NCI-H2029 (cell line): ENCODE measurements around the gene CLDND2.
"Not testable (repeated sequence)": the region's sequence is repeated elsewhere in the genome, so short reads cannot be mapped to it uniquely, and the experiment has no call there.

Source experiments
- DNase-seq: peaks from one replicate; lab custom pipeline; 2025; lab: John Stamatoyannopoulos, UW

Gene CLDND2, protein sequence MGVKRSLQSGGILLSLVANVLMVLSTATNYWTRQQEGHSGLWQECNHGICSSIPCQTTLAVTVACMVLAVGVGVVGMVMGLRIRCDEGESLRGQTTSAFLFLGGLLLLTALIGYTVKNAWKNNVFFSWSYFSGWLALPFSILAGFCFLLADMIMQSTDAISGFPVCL

DNA sequence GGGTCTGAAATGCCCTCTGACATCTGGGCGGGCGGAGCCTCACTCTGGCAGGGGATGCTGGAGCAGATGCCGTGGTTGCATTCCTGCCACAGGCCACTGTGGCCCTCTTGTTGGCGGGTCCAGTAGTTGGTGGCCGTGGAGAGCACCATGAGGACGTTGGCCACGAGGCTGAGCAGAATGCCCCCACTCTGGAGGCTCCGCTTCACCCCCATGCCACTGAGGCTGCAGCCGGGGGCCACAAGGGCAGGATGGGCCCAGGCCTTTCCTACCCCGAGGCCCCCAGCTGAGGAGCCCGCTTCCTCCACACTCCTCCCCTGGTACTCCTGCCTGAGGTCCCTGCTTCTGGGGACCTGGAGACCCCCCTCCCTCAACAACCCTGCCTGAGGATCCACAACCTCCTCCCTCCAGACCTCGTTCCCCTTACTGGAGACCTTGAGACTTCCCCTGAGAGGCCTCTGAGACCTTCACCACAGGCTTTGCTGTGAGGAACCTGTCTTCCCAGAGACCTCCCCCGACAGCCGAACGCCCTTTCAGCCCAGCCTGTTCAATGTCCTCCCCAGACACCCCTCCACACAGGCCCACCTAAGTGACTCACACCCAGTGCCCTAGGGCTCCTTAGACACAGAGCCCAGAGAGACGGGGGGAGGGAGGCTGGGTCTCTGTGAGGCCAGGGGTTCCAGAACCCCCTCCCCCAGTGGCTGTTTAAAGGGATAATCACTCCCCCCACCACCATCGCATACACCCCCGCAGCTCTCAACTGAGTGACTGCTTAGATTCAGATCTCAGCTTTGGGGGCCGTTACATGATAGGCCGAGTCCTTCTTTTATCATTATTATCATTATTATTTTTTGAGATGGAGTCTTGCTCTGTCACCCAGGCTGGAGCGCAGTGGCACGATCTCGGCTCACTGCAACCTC lies at the start of gene CLDND2:
TSS of gene CLDND2 (minus strand) at position 638 of the 917 bp plus-strand sequence. CDS start at position 212, 426 bp downstream.
- DNase-seq: no peak

DNA sequence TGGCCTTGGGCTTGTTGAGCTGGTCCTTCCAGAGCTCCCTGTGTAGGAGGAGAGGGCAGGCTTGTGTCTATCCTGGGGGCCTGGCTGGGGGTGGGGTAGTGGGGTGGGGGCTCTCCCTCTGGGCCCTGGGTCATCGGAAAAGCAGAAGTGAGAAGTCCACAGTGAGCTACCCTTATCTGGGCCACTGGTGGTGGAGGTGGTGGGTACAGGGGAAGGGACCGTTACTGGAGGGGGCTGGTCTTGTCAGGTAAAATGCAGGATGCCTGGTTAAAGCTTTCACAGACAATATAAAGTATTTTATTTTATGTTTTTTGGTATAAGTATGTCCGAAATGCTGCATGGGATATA lies 49.0 kb upstream of the CLDND2 start:
- DNase-seq: no peak

DNA sequence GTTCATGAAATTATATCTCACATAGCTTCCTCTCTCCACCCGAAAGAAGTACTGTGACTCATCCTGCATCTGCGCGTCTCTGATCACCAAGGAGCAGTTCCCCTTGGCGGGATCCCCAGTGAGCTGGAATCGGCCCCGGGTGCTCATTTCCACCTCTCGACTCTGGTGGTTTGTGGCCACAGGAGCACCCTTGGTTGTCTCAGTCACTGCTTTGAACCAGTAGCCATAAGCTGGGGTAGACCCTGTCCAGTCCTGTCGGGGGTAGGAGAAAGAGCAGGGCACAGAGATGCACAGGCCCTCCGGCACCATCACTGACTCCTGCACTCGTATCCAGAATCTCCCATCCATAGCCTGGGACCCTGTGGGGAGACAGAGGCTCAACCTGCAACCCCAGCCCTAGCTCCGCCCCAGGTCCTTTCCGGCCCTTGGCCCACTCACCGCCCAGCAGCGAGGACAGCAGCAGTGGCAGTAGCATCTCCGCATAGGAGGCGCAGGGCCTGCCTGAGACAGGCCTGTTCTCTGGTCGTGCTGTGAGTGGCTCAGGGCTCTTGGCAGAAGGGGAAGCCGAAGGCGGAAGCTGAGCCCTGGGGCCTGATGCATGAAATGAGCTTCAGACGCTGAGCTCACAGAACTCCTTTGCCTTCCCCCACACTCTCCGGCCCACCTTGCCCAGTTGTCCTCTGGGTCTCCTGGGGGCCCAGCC lies 48.5 kb upstream of the CLDND2 start, which contains the start of gene SIGLEC10:
TSS of gene SIGLEC10 (minus strand) at position 536 of the 703 bp plus-strand sequence. CDS start at position 475, 61 bp downstream.
- no peak for DNase-seq

DNA sequence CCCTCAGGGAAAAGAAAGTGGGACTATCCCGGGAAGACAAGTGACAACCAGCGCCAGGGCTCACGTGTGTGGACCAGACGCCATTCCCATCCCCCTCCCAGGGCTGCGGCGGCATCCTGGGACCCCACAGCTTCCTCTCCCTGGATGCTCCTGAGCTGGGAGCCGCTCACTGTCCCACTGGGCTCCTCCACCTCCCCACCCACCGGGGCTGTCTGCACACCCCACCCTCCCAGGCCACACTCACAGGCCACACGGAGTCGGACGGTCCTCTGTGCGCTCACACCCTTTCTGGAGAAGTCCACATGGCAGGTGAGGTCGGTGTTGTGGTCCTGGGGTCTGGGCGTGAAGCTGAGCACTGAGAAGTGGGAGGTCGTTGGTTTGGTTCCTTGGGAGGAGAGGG lies 47.6 kb upstream of the CLDND2 start:
- DNase-seq: not testable (repeated sequence)

DNA sequence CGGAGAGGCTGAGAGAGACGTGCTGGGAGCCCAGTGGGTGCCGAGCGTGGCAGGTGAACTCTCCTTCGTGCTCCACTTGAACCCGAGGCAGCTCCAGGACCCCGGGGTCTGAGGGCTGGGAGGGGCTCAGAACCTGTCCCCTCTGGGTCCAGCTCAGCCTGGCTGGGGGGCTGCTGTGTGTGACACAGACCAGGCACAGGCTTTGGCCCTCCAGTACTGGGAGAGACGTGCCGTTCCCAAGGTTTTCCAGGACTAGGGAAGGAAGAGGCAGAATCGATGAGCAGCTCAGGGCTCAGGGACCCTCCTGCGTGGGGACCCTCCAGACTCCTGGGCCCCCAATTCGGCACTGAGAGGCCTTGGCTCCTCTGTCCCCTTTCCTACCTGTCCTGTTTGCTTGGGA lies 46.4 kb upstream of the CLDND2 start:
- DNase-seq: no peak

DNA sequence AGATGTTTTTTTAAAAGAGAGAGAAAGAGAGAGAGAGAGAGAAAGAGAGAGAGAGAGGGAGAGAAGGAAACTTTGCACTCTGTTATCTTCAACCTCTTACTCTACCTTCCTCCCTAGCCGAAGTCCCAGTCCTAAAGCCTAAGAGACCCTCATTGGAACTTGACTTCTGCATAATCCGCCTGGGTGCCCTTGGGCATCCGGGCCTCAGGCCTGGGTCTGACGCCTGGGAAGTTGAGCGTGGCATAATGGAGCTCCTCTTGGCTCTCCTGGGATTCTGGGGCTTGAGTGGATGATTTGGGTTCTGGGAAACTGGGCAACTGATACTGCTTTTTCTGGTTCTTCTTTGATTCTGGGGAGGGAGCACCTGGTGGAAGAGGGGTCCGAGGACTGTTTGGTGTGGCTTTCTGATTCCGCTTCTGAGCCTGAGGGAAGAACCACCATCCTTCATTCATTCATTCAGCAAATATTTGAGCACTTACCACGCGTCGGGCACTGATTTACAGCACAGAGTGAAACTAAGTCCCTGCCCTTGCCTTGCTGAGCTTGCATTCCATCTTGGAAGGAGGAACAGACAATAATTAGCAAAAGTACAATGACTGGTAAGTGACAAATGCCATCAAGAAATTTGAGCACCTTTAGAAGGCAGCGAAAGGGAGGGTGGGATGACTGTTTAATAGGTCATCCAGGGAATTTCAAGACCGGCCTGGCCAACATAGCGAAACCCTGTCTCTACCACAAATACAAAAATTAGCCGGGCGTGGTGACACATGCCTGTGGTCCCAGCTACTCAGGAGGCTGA lies 42.3 kb upstream of the CLDND2 start:
- no peak for DNase-seq

DNA sequence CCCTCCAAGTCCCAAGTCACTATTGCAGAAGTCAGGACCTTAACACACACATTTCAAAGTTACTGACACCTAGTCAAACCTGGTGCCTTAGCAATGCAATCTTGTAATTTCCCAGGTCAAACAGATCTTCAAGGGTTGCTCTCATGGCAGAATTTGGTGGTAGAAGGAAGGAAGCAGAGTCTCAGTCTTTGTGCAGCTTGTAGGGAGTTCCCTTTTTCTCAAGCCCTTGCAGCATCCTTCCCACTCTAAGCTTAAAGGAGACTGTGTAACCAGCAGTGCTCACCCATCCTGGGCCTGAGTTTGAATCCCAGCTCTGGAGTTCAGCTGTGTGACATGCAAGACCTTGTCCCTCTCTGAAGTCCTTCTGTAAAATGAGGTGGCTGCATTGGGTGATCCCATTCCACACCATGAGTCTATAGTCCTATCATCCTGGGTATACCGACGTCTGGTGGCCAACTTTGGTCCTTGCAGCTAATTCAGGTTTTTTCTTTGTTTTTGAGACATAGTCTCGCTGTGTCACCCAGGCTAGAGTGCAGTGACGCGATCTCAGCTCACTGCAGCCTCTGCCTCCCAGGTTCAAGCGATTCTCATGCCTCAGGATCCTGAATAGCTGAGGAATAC lies 38.8 kb upstream of the CLDND2 start:
- DNase-seq: no peak

DNA sequence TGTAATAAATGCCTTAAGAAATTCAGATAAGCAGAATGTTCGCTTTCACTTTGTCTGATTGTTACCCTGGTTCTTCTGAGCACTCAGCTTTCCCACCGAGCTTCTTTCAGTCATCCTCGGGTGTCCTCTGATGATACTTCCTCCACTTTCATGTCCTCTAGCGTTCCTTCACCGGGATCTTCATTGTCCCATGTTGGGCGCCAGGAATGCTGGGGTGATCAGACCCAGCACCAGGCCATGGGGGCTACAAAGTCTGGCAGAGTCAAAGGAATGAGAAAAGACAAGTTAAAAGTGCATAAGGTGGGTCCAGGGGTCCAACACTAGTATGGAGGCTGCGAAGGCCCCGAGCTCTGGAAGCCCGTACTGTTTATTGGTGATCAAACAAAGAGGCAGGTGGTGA lies 33.3 kb upstream of the CLDND2 start:
- DNase-seq: no peak

DNA sequence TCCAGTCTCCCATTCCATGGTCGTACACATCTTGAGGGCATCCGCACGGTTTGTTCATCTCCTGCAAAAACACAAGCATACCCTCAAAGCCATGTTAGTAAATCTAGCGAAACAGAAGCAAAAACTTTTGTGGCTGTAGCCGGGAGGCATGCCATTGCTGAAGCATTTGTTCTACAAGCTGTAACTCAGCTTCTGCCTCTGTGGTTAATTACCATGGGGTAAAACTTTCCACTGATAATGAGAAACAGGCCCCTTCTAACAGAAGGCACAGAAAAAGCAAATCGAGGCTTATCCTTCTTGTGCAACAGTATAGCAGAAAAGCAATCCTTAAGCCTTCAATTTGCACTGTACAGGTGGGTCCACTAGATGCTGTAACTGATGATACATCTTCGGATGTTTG lies 31.1 kb upstream of the CLDND2 start:
- not testable (repeated sequence) for DNase-seq

DNA sequence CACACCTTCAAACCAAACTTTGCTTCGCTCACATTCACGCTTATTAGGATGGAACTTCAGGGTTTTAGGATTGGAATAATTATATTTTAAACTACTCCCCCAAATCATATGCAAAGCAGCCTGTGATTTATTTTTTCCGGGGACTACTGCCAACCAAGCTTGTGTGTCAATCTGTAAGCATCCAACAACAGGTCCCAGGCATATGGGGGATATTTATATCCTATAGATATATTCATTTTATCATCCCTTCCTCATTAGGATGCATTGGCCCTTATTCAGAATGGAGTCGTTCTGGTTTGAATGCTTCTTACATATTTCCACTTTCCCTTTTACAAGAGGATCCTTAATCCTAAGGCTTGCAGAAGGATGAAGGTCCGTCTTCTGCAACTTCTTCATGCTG lies 30.4 kb upstream of the CLDND2 start:
- no peak for DNase-seq

DNA sequence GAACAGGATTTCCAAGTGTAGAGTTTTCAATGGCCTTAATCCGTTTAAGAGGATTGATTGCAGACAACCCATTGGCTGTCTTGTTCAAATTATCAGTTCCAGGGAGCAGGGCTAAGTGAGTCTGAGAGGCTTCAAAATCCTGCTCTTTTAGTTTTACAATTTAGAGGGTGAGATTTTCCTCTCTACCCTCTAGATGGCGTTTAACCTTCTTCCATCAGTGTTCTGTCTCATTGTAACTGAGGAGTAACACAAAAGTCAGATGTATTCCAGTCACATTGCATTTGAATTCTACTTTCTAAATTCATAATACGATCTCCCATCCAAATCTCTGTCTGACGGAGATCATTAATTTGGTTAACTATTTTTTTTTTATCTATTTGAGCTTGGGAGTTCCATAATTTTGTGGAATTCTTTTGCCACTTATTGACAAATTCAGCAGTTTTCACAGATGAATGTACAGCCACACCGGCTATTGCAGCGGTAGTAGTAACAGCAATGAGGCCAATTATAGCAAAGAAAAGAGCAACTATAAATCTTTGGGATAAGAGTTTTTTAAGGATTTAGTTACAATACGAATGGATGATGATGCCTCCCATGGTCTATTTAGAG lies 29.4 kb upstream of the CLDND2 start:
- DNase-seq: no peak

DNA sequence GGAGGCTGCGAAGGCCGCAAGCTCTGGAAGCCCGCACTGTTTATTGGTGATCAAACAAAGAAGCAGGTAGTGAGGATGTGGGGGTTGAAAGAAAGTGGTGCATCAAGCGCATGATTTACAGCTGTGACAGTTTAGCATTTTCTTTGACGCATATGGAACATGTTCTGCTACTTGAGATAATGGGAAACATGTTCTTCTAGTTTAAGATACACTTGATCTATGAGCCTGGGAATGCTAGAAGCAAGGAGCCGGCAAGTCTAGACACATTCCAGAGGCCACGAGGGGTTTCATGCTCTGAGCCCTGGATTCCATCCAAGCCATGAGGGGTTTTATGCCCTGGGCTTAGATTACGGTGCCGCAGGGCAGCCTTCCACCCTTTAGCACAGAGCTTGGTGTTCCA lies 28.6 kb upstream of the CLDND2 start:
- not testable (repeated sequence) for DNase-seq

DNA sequence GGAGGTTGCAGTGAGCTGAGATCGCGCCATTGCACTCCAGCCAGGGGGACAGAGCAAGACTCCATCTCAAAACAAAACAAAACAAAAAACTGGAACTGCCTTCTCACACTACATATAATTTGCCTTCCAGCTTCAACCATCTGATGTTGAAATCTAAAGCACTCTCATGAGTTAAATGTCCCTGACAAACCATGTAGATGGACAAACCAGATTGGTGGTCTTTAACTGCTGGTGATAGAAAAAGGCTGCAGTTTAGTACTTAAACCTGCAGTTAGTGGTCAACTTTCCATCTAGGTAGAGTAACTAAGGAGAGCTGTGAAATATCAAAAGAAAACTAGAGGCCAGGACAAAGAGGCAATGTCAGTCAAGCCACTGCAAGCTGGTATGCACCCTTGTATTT lies 27.4 kb upstream of the CLDND2 start:
- no peak for DNase-seq

DNA sequence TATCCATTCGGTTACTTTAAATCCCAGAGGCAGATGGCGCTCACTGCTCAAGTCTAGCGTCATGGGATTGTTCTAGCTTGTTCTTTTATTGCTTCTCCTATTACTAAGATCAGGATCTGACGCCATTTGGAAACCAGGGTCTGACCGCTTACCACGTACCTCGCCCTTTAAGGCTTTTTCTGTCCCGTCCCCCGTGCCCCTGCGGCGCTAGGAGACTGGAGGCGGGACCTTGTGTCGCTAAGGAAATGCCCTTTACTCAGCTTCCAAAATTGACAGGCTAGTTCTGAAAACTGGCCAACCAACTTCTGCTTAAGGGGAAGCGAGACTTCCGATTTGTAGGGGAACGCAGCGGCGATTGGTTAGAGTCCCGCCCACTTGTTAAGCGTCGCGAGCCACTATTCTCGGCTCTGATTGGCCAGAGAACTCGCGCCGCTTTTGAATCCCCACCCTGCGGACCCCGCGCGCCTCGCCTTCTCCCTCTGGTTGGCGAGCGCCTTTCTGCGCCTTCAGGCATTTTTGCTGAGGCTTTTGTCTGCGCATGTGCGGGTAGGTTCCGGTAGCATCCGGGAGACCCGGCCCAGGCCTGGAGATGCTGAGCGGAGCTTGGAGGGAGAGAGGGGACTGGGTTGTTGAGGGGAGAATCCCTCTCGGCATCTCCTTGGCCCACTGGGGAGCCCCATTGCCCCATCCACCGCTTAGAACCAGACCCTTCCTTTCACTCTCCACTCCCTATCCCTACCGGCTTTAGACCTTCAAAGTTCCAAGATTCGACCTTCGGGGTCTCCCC lies 25.4 kb upstream of the CLDND2 start:
- DNase-seq: peak; percentile 73

DNA sequence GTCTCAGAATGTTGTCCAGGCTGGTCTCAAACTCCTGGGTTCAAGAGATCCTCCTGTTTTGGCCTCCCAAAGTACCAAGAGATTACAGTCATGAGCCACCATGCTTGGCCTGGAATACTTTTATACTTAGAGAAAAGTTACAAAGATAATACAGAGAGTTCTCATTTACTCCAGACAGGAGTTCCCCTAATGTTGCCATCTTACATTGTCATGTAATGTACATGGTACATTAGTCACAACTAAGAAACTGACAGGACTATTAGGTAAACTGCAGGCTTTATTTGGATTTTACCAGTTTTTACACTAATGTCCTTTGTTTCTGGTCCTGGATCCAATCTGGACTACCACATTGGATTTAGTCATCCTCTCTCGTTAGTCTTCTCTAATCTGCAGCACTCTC lies 23.9 kb upstream of the CLDND2 start:
- no peak for DNase-seq

DNA sequence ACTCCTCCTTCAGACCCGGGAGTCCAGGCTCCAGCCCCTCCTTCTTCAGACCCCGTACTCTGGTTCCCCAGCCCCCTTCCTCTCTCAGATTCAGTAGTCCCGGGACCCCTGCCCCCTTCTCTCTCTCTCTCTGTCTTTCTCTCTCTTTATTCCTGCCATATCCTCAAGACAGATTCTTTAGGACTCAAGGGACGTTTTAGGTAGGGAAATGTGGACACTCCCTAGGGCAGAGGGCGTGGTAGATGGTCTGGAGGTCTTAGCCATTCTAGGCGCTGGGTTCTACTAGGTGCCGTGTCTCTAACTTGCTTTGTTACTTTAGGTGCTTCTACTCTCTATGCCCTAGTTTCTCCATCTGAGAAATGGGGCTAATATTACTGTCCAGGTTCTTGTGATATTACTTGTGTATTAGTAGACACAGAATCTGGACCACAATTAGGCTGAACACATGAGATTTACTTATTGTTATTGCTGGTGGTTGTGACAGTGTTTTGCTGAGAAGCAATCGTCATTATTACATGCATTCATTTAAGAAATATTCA lies 22.3 kb upstream of the CLDND2 start:
- no peak for DNase-seq

DNA sequence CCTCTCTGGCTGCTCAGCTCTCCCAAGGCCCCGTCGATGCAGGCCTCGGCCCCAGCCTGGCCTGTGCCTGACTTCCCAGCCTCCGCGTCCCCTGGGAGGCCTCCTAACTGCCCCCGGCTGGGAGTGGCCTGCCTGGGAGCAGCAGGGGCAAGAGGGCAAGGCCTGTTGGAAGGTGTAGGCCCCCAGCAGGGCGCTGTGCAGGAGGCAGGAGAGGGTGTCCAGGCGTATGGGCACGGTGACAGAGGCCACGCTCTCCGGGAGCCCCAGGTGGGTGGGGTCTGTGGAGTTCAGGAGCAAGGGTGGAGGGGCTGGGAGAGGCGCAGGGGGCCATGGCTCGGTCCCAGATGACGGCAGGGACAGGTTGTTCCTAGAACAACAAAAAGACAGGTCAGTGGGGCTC lies 20.3 kb upstream of the CLDND2 start:
- DNase-seq: no peak

DNA sequence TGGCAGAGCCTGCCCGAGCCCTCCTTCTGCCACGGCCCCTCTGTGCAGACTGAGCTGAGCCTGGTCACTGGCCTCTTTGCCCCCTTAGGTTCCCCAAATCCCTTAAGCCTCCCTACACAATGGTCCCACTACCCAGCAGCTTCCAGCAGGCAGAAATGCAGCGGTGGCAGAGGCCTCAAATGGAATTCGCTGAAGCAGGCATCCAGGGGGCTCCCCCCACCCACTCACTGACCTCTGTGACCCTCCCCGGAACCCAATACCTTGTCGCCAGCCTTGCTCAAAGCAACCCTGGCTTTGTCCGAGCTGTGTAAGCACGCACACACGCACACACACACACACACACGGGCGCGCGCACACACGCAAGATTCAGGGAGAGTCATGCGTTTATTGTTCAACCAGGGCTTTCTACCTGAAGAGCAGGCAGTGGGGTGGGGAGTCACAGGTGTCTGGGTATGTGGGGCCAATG lies 19.2 kb upstream of the CLDND2 start, which contains the start of gene LIM2:
TSS of gene LIM2 (minus strand) at position 51 of the 466 bp plus-strand sequence. CDS start 531 bp downstream, outside the sequence.
- no peak for DNase-seq

DNA sequence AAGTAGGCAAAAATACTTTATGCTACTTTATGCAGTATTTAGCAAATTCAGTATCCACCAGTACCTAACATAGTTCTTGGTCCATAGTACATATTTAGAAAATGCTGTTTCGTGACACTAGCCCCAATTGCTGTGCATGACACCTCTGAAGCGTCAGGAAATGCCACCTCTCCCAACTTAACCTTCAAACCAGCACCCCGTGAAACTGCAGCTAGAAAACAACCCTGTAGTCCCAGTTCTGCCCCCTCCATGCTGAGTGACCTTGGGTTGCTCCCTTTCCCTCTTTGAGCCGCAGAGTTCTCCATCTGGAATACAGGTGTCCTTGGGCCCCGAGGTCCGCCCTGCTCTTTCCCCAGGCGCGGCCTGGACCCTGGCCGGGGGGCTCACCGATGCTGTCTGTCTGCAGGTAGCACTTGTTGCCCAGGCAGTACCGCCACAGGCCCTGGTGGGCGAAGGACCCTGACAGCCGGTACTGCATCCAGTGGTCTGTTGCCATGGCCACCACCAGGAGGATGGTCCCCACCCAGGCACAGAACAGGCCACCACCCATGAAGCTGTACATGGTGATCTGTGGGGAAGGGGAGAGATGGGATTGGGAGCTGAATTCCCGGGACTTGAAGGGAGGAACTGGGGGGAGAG lies 18.2 kb upstream of the CLDND2 start:
- DNase-seq: no peak
